ENCODE results near the gene CACNA2D3.
A peak's percentile ranks its signal among the peaks of the same experiment; 100 is the strongest.

The CACNA2D3 gene

GRCh38 chr3:55009372-55009771 lies 887.0 kb downstream of the CACNA2D3 start:
- POLR2A ChIA-PET, result no interaction called here

GRCh38 chr3:55012091-55012490 lies 889.7 kb downstream of the CACNA2D3 start:
- POLR2A ChIA-PET, result no interaction called here
- DNase-seq (ENCODE audit: extremely low spot score), result no peak
- CTCF ChIA-PET, result no interaction called here
- TF ChIP-seq BHLHE40 (IDR thresholded peaks at IDR 0.05; ENCODE audit: borderline replicate concordance) (no peak), L3MBTL2 (conservative IDR thresholded peaks at IDR 0.05) (no peak), ARNT (IDR thresholded peaks at IDR 0.05) (no peak), FOXA1 (IDR thresholded peaks at IDR 0.05) (no peak), SUZ12 (IDR thresholded peaks at IDR 0.05) (no peak), LEF1 (IDR thresholded peaks at IDR 0.05; ENCODE audit: borderline replicate concordance) (no peak), ELF4 (IDR thresholded peaks at IDR 0.05) (no peak), PKNOX1 (IDR thresholded peaks at IDR 0.05) (no peak)

More at GRCh38 chr3:55009372-55009771, 887.0 kb downstream of the CACNA2D3 start:
- CTCF ChIA-PET, result no interaction called here
- TF ChIP-seq SP1 (IDR thresholded peaks at IDR 0.05) (no peak), NFRKB (IDR thresholded peaks at IDR 0.05) (no peak), FOXA1 (IDR thresholded peaks at IDR 0.05) (no peak), TARDBP (IDR thresholded peaks at IDR 0.05) (no peak), LEF1 (IDR thresholded peaks at IDR 0.05; ENCODE audit: borderline replicate concordance) (no peak), BHLHE40 (IDR thresholded peaks at IDR 0.05; ENCODE audit: borderline replicate concordance) (no peak), L3MBTL2 (conservative IDR thresholded peaks at IDR 0.05) (no peak), ARNT (IDR thresholded peaks at IDR 0.05) (no peak), PKNOX1 (IDR thresholded peaks at IDR 0.05) (no peak)
- no peak for DNase-seq (ENCODE audit: extremely low spot score)

GRCh38 chr3:55013145-55013925 lies 891.0 kb downstream of the CACNA2D3 start:
- peak; percentile 29 for DNase-seq (ENCODE audit: extremely low spot score)
- ChIA-PET POLR2A (no interaction called here), CTCF (no interaction called here)
- TF ChIP-seq PKNOX1 (IDR thresholded peaks at IDR 0.05) (peak; percentile 42; the same call in 1 of the 2 replicates), SUZ12 (IDR thresholded peaks at IDR 0.05) (no peak)

GRCh38 chr3:55014081-55014480 lies 891.7 kb downstream of the CACNA2D3 start:
- DNase-seq (ENCODE audit: extremely low spot score), result no peak
- ChIA-PET CTCF (no interaction called here), POLR2A (no interaction called here)
- TF ChIP-seq ELF4 (IDR thresholded peaks at IDR 0.05), result no peak
- TF ChIP-seq CTBP1 (IDR thresholded peaks at IDR 0.05; ENCODE audit: borderline replicate concordance), result no peak
- TF ChIP-seq SP1 (IDR thresholded peaks at IDR 0.05), result no peak
- TF ChIP-seq FOXK2 (IDR thresholded peaks at IDR 0.05), result no peak
- no peak for TF ChIP-seq BHLHE40 (IDR thresholded peaks at IDR 0.05; ENCODE audit: borderline replicate concordance)
- TF ChIP-seq TARDBP (IDR thresholded peaks at IDR 0.05), result no peak
- no peak for TF ChIP-seq LEF1 (IDR thresholded peaks at IDR 0.05; ENCODE audit: borderline replicate concordance)
- TF ChIP-seq SUZ12 (IDR thresholded peaks at IDR 0.05), result no peak
- no peak for TF ChIP-seq ARNT (IDR thresholded peaks at IDR 0.05)
- no peak for TF ChIP-seq FOXA1 (IDR thresholded peaks at IDR 0.05)
- TF ChIP-seq L3MBTL2 (conservative IDR thresholded peaks at IDR 0.05), result no peak
- TF ChIP-seq NFRKB (IDR thresholded peaks at IDR 0.05), result no peak
- no peak for TF ChIP-seq ZNF384 (IDR thresholded peaks at IDR 0.05)
- TF ChIP-seq HDGF (IDR thresholded peaks at IDR 0.05; ENCODE audit: borderline replicate concordance), result no peak
- TF ChIP-seq FOXM1 (IDR thresholded peaks at IDR 0.05; ENCODE audit: borderline replicate concordance), result no peak
- TF ChIP-seq PKNOX1 (IDR thresholded peaks at IDR 0.05), result no peak

- CTCF ChIA-PET, result no interaction called here
- no peak for DNase-seq (ENCODE audit: extremely low spot score)
- TF ChIP-seq BHLHE40 (IDR thresholded peaks at IDR 0.05; ENCODE audit: borderline replicate concordance) (no peak), ELF4 (IDR thresholded peaks at IDR 0.05) (no peak), FOXA1 (IDR thresholded peaks at IDR 0.05) (no peak), L3MBTL2 (conservative IDR thresholded peaks at IDR 0.05) (no peak), PKNOX1 (IDR thresholded peaks at IDR 0.05) (no peak), FOXK2 (IDR thresholded peaks at IDR 0.05) (no peak), SP1 (IDR thresholded peaks at IDR 0.05) (no peak), CTBP1 (IDR thresholded peaks at IDR 0.05; ENCODE audit: borderline replicate concordance) (no peak)
- POLR2A ChIA-PET, result no interaction called here
These were observed 892.6 kb downstream of the CACNA2D3 start for GRCh38 chr3:55014906-55015305.

GRCh38 chr3:55017876-55018275 lies 895.5 kb downstream of the CACNA2D3 start:
- no peak for DNase-seq (ENCODE audit: extremely low spot score)
- CTCF ChIA-PET, result interaction anchor here (0.7 kb wide), 1 partner anchor 21 kb away, joined by 3 read pairs; no protein-coding TSS in a partner anchor
- TF ChIP-seq PKNOX1 (IDR thresholded peaks at IDR 0.05), result no peak
- POLR2A ChIA-PET, result no interaction called here

Measured in HEK293T (cell line).